Progenitor cell of endocrine pancreas (in vitro differentiated cells): ENCODE data around the gene NRG2. TPM values are rescaled to one million over a fixed set of nuclear protein-coding genes. Genes with fewer than 3 reads are reported as not detected.

ENCODE experiments used
- DNase-seq: peaks from one replicate; pipeline ENCODE4 v3.0.0; 2021; ENCODE audit warnings: low spot score; ENCODE audit not compliant: unreplicated experiment
- H3K27ac Mint-ChIP-seq: 2 replicates; pipeline ENCODE4 v1.8.0; 2021; ENCODE audit warnings: mild to moderate bottlenecking, moderate library complexity, mixed read lengths
- H3K27me3 Mint-ChIP-seq: 2 replicates; pipeline ENCODE4 v1.8.0; 2021; ENCODE audit warnings: mixed read lengths
- H3K36me3 Mint-ChIP-seq: 2 replicates; pipeline ENCODE4 v1.8.0; 2022; ENCODE audit warnings: mixed read lengths; ENCODE audit not compliant: insufficient read depth
- H3K4me1 Mint-ChIP-seq: 2 replicates; pipeline ENCODE4 v1.8.0; 2021; ENCODE audit warnings: low read depth, mixed read lengths
- H3K4me3 Mint-ChIP-seq: 2 replicates; pipeline ENCODE4 v1.8.0; 2021; ENCODE audit warnings: low read depth, mild to moderate bottlenecking, moderate library complexity, mixed read lengths
- H3K9me3 Mint-ChIP-seq: 2 replicates; pipeline ENCODE4 v1.8.0; 2021; ENCODE audit warnings: low read depth, mixed read lengths
- total RNA-seq: library from RNA; stranded (reverse); gene quantifications from 2 replicates; pipeline ENCODE4 v1.2.1, GENCODE V29; 2021
- TF ChIP-seq, protein P1 (sequence below): fragments of 200-600 bp; sonication (generic); IDR thresholded peaks from one replicate; pipeline ENCODE4 v1.5.0; 2021; ENCODE audit warnings: antibody characterized with exemption, mild to moderate bottlenecking; ENCODE audit not compliant: unreplicated experiment

NRG2 gene
- total RNA-seq, 1 donor from 2014 or later: 5.5 TPM

GRCh38 chr5:139982975-139983240 is 60.2 kb downstream of the NRG2 start:
- Mint-ChIP-seq H3K36me3 (peaks cover 2% of the 10 kb centered on the region), H3K27ac (no peak overlapping the region), H3K4me3 (no peak overlapping the region), H3K27me3 (peaks cover 14% of the 10 kb centered on the region), H3K9me3 (no peaks in the 10 kb centered on the region), H3K4me1 (peaks cover 7% of the 10 kb centered on the region)
- no peak for DNase-seq
- TF ChIP-seq, protein P1, sequence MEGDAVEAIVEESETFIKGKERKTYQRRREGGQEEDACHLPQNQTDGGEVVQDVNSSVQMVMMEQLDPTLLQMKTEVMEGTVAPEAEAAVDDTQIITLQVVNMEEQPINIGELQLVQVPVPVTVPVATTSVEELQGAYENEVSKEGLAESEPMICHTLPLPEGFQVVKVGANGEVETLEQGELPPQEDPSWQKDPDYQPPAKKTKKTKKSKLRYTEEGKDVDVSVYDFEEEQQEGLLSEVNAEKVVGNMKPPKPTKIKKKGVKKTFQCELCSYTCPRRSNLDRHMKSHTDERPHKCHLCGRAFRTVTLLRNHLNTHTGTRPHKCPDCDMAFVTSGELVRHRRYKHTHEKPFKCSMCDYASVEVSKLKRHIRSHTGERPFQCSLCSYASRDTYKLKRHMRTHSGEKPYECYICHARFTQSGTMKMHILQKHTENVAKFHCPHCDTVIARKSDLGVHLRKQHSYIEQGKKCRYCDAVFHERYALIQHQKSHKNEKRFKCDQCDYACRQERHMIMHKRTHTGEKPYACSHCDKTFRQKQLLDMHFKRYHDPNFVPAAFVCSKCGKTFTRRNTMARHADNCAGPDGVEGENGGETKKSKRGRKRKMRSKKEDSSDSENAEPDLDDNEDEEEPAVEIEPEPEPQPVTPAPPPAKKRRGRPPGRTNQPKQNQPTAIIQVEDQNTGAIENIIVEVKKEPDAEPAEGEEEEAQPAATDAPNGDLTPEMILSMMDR: no peak

- TF ChIP-seq, protein P1: no peak
- H3K36me3 Mint-ChIP-seq: peaks cover 2% of the 10 kb centered on the region
- no peak for DNase-seq
- H3K27ac Mint-ChIP-seq: no peak overlapping the region
- H3K9me3 Mint-ChIP-seq: no peaks in the 10 kb centered on the region
- peaks cover 14% of the 10 kb centered on the region for H3K27me3 Mint-ChIP-seq
- H3K4me1 Mint-ChIP-seq: peaks cover 7% of the 10 kb centered on the region
- H3K4me3 Mint-ChIP-seq: no peak overlapping the region
These were observed 60.7 kb downstream of the NRG2 start for GRCh38 chr5:139982157-139982974.

DNA sequence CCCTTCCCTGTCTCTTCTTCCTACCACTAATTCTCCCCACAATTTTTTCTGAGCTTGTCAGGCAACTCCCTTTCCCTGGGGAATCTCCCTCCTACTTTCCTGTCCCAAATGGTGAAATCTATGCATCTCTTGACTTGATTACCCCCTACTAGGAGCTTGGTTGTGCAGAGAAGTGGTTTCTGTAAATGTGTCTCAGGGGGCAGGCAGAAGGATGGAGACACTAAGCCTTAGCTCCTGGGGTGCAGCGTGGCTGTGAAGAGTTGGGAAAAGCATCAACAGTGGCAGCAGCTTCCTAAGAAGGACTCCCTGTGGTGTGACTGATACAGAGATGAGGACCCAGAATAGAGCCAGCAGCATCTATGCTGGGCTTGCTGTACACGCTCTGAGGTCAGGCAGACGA is 62.3 kb downstream of the NRG2 start:
- TF ChIP-seq, protein P1: no peak
- no peak overlapping the region for H3K4me3 Mint-ChIP-seq
- no peaks in the 10 kb centered on the region for H3K9me3 Mint-ChIP-seq
- H3K36me3 Mint-ChIP-seq: peaks cover 2% of the 10 kb centered on the region
- H3K4me1 Mint-ChIP-seq: peaks cover 7% of the 10 kb centered on the region
- peaks cover 14% of the 10 kb centered on the region for H3K27me3 Mint-ChIP-seq
- no peak overlapping the region for H3K27ac Mint-ChIP-seq
- DNase-seq: no peak

- peaks cover 7% of the 10 kb centered on the region for H3K4me1 Mint-ChIP-seq
- H3K36me3 Mint-ChIP-seq: peaks cover 2% of the 10 kb centered on the region
- H3K4me3 Mint-ChIP-seq: no peak overlapping the region
- no peak overlapping the region for H3K27ac Mint-ChIP-seq
- TF ChIP-seq, protein P1: no peak
- no peaks in the 10 kb centered on the region for H3K9me3 Mint-ChIP-seq
- H3K27me3 Mint-ChIP-seq: peaks cover 14% of the 10 kb centered on the region
- DNase-seq: no peak
These were observed 63.2 kb downstream of the NRG2 start for GRCh38 chr5:139979943-139980342.

- Mint-ChIP-seq H3K4me1 (peaks cover 7% of the 10 kb centered on the region), H3K27ac (no peak overlapping the region), H3K27me3 (peaks cover 14% of the 10 kb centered on the region), H3K36me3 (peaks cover 2% of the 10 kb centered on the region), H3K4me3 (no peak overlapping the region), H3K9me3 (no peaks in the 10 kb centered on the region)
- TF ChIP-seq, protein P1: no peak
- DNase-seq: no peak
These were observed 63.6 kb downstream of the NRG2 start for GRCh38 chr5:139979518-139979917.
